K562 (cell line): Measurements from ENCODE around the gene CHRNB1. TPM values are rescaled to one million over a fixed set of nuclear protein-coding genes. Genes with fewer than 3 reads are reported as not detected.

ENCODE experiments used
- FOXA3 ChIP-seq, 2 experiments: fragments of 450-650 bp in 1 of 2; sonication (generic) in 1 of 2; formaldehyde crosslinking; IDR thresholded peaks in 1 of 2; conservative IDR thresholded peaks in 1 of 2; 2 replicates each; pipeline versions ENCODE4 v1.4.0 to v1.8.0; 2020 to 2022; ENCODE audit warnings: mild to moderate bottlenecking in 2 of 2, missing genetic modification reagents in 1 of 2
- MBD2 ChIP-seq: sonication (generic); IDR thresholded peaks from 2 replicates; pipeline ENCODE4 v1.6.1; 2016; ENCODE audit warnings: low read depth, borderline replicate concordance
- MTF1 ChIP-seq: fragments of 250-450 bp; sonication (Bioruptor Pico); IDR thresholded peaks from 2 replicates; pipeline ENCODE4 v1.9.0; 2021; ENCODE audit warnings: moderate library complexity, mild to moderate bottlenecking, inconsistent platforms, borderline replicate concordance
- PHB ChIP-seq: fragments of 250-450 bp; sonication (Bioruptor Pico); IDR thresholded peaks from 2 replicates; pipeline ENCODE4 v1.5.0; 2021
- RB1 ChIP-seq: fragments of 450-650 bp; IDR thresholded peaks from 2 replicates; pipeline ENCODE4 v1.6.1; 2017; ENCODE audit warnings: low read depth, mild to moderate bottlenecking
- ZBTB17 ChIP-seq: fragments of 450-650 bp; formaldehyde crosslinking; IDR thresholded peaks from 2 replicates; pipeline ENCODE4 v1.4.0; 2020; ENCODE audit warnings: mild to moderate bottlenecking
- ZNF140 ChIP-seq: fragments of 250-450 bp; sonication (Bioruptor Pico); IDR thresholded peaks from 2 replicates; pipeline ENCODE4 v1.8.0; 2021; ENCODE audit warnings: moderate library complexity, mild to moderate bottlenecking, inconsistent platforms
- ZNF239 ChIP-seq: fragments of 250-450 bp; sonication (Bioruptor Pico); IDR thresholded peaks from 2 replicates; pipeline ENCODE4 v1.4.0; 2020; ENCODE audit warnings: mild to moderate bottlenecking
- polyA plus RNA-seq, 8 experiments: library from polyadenylated mRNA; depleted of rRNA in 4 of 8; stranded (reverse) in 5 of 8; unstranded in 3 of 8; fragments of >200 nt; fragmentation: Nextera tagmentation in 2 of 8; fragmentation: Illumina TruSeq in 1 of 8; extraction: Ambion mirVana in 2 of 8; extraction: Trizol in 1 of 8; gene quantifications; 2 replicates each; pipeline versions ENCODE4 v1.2.1 to v1.2.3, GENCODE V29; 2011 to 2014; ENCODE audit warnings: inconsistent platforms in 1 of 8, missing spikeins in 1 of 8
- total RNA-seq, 7 experiments: library from RNA; depleted of rRNA in 6 of 7; stranded (reverse); fragments of >200 nt in 6 of 7; fragmentation: Illumina TruSeq in 2 of 7; extraction: Trizol in 2 of 7; gene quantifications; 2 replicates each; pipeline versions ENCODE4 v1.2.1 to v1.2.3, GENCODE V29; 2011 to 2021; ENCODE audit warnings: low replicate concordance in 1 of 7
- TF ChIP-seq, protein P1 (sequence below): fragments of 200-400 bp; formaldehyde crosslinking; IDR thresholded peaks from 2 replicates; pipeline ENCODE4 v1.6.1; 2017; ENCODE audit warnings: mild to moderate bottlenecking, low read depth, low read length, moderate library complexity
- TF ChIP-seq, protein P2 (sequence below): fragments of 450-650 bp; formaldehyde crosslinking; IDR thresholded peaks from 2 replicates; pipeline ENCODE4 v1.4.0; 2020; ENCODE audit warnings: mild to moderate bottlenecking

The CHRNB1 gene
- total and polyA plus RNA-seq, 9 of the 15 experiments (the other 6 are each of a cell fraction or from before 2014, with no cell fraction given) = 4.7 to 12.3 (median 6.8) TPM

DNA sequence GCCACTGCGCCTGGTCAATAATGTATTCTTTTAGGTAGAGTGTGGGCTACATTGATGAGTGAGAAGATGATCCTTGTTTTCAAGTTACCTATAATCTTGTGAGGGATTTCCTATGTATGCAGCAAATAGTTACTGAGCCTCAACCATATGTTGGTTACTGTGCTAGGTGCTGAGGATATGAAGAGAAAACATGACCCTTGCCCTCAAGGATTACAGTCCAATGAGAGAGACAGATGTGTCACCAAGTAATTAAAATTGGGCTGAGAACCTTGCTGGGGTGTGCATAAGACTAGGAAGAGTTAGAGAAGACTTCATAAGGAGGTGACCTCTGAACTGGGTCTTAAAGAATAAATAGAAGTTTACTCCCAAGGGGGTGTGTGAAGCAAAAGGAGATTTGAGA is 46.7 kb downstream of the CHRNB1 start (continued):
- TF ChIP-seq ZNF140 (CRISPR knock-in tag) = no peak
- no peak for TF ChIP-seq ZNF239 (CRISPR knock-in tag)
- no peak for TF ChIP-seq MTF1 (CRISPR knock-in tag)
- no peak for TF ChIP-seq RB1
- TF ChIP-seq, protein P1, sequence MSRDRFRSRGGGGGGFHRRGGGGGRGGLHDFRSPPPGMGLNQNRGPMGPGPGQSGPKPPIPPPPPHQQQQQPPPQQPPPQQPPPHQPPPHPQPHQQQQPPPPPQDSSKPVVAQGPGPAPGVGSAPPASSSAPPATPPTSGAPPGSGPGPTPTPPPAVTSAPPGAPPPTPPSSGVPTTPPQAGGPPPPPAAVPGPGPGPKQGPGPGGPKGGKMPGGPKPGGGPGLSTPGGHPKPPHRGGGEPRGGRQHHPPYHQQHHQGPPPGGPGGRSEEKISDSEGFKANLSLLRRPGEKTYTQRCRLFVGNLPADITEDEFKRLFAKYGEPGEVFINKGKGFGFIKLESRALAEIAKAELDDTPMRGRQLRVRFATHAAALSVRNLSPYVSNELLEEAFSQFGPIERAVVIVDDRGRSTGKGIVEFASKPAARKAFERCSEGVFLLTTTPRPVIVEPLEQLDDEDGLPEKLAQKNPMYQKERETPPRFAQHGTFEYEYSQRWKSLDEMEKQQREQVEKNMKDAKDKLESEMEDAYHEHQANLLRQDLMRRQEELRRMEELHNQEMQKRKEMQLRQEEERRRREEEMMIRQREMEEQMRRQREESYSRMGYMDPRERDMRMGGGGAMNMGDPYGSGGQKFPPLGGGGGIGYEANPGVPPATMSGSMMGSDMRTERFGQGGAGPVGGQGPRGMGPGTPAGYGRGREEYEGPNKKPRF = no peak
- no peak for TF ChIP-seq FOXA3 (CRISPR knock-in tag; conservative IDR thresholded peaks at IDR 0.05 in 1 of 2, IDR thresholded peaks at IDR 0.05 in 1 of 2)
- TF ChIP-seq, protein P2, sequence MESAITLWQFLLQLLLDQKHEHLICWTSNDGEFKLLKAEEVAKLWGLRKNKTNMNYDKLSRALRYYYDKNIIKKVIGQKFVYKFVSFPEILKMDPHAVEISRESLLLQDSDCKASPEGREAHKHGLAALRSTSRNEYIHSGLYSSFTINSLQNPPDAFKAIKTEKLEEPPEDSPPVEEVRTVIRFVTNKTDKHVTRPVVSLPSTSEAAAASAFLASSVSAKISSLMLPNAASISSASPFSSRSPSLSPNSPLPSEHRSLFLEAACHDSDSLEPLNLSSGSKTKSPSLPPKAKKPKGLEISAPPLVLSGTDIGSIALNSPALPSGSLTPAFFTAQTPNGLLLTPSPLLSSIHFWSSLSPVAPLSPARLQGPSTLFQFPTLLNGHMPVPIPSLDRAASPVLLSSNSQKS (CRISPR knock-in tag) = no peak
- TF ChIP-seq MBD2 = no peak
- no peak for TF ChIP-seq PHB (CRISPR knock-in tag)
- no peak for TF ChIP-seq ZBTB17
